ENCODE data around the gene C2orf15. TPM values are rescaled to one million over a fixed set of nuclear protein-coding genes. Genes with fewer than 3 reads are reported as not detected.
A peak's percentile ranks its signal among the peaks of the same experiment; 100 is the strongest.

The C2orf15 gene
- total RNA-seq, 1 donor from 2014 or later = 19.6 TPM

DNA sequence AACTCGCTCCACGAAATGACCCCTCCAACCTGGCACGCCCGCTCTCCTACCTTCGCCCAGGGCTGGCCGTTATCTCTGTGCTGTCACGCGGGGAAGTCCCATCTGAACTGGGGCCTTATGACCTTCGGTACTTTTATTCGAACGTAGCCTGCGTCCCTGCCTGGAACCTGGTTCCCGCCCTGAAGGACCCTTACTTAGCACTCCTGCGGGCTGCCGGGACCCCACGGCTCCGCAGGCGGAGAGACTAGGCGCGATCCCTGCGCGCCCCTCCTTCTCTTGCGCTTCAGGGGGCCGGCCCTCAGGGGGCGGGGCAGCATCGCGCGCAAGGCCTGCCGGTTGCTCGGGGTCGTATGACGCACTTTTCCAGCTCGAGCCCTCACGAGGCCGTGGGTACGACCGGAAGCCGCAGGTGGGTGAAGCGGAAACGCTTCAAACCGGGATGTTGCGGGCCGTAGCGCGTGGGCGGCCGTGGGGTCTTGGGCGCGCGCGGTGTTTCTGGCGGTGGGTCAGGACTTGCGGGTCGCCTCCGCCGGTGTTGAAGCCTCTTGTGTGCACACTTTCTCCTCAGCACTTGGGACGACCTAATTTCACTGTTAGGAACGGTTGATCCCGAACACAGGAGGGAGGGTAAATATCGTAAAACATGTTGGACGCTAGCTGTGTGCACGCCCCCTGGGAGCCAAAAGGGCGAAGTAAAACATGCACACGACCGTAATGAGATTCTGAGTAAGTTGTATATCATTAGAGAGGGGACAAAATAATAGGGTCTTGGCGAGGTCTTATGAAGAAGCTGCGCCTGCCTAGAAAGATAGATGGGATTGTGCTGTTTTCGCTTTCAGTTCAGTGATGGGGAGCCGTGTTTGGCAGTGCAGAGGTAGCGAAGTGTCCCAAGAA is 13.4 kb downstream of the C2orf15 start, which contains the start of the genes LIPT1 and TSGA10:
Gene LIPT1, plus strand, starts transcription at position 325 of the 894 bp plus-strand sequence. CDS start 6,991 bp downstream, outside the sequence.
Gene TSGA10, minus strand, starts transcription at position 300 of the 894 bp plus-strand sequence. CDS start 45,503 bp downstream, outside the sequence.
- H3K27me3 Mint-ChIP-seq = no peaks in the 10 kb centered on the region
- peak within 1 kb of the TSS; percentile 97 for H3K27ac Mint-ChIP-seq
- no peaks in the 10 kb centered on the region for H3K9me3 Mint-ChIP-seq (ENCODE audit: low read depth)
- H3K4me3 Mint-ChIP-seq (ENCODE audit: low read depth) = peak within 1 kb of the TSS; percentile 96
- peaks cover 20% of the 10 kb centered on the region for H3K4me1 Mint-ChIP-seq (ENCODE audit: low read depth)
- H3K36me3 Mint-ChIP-seq (ENCODE audit: insufficient read depth) = peaks cover 9% of the 10 kb centered on the region
- peak; percentile 49 for TF ChIP-seq CTCF (IDR thresholded peaks at IDR 0.05; ENCODE audit: unreplicated experiment)
- DNase-seq (ENCODE audit: low spot score, unreplicated experiment) = peak; percentile 74

GRCh38 chr2:99156891-99157290 is 15.4 kb downstream of the C2orf15 start:
- H3K4me3 Mint-ChIP-seq (ENCODE audit: low read depth) = peak overlapping the region; percentile 39

GRCh38 chr2:99158599-99158998 is 17.1 kb downstream of the C2orf15 start:
- TF ChIP-seq CTCF (IDR thresholded peaks at IDR 0.05; ENCODE audit: unreplicated experiment) = no peak
- no peaks in the 10 kb centered on the region for H3K27me3 Mint-ChIP-seq
- H3K4me1 Mint-ChIP-seq (ENCODE audit: low read depth) = peaks cover 20% of the 10 kb centered on the region
- H3K4me3 Mint-ChIP-seq (ENCODE audit: low read depth) = no peak overlapping the region
- H3K36me3 Mint-ChIP-seq (ENCODE audit: insufficient read depth) = peaks cover 6% of the 10 kb centered on the region
- no peak overlapping the region for H3K27ac Mint-ChIP-seq
- no peaks in the 10 kb centered on the region for H3K9me3 Mint-ChIP-seq (ENCODE audit: low read depth)
- DNase-seq (ENCODE audit: low spot score, unreplicated experiment) = no peak

More at GRCh38 chr2:99156891-99157290, 15.4 kb downstream of the C2orf15 start:
- Mint-ChIP-seq H3K27ac (no peak overlapping the region), H3K36me3 (ENCODE audit: insufficient read depth) (peaks cover 6% of the 10 kb centered on the region), H3K27me3 (no peaks in the 10 kb centered on the region), H3K9me3 (ENCODE audit: low read depth) (no peaks in the 10 kb centered on the region), H3K4me1 (ENCODE audit: low read depth) (peaks cover 20% of the 10 kb centered on the region)
- DNase-seq (ENCODE audit: low spot score, unreplicated experiment) = no peak
- no peak for TF ChIP-seq CTCF (IDR thresholded peaks at IDR 0.05; ENCODE audit: unreplicated experiment)

- Mint-ChIP-seq H3K4me1 (ENCODE audit: low read depth) (peaks cover 13% of the 10 kb centered on the region), H3K36me3 (ENCODE audit: insufficient read depth) (peaks cover 8% of the 10 kb centered on the region), H3K4me3 (ENCODE audit: low read depth) (no peak overlapping the region), H3K27me3 (no peaks in the 10 kb centered on the region), H3K9me3 (ENCODE audit: low read depth) (no peaks in the 10 kb centered on the region), H3K27ac (no peak overlapping the region)
- TF ChIP-seq CTCF (IDR thresholded peaks at IDR 0.05; ENCODE audit: unreplicated experiment) = no peak
- DNase-seq (ENCODE audit: low spot score, unreplicated experiment) = no peak
Observed at GRCh38 chr2:99159594-99159993, 18.1 kb downstream of the C2orf15 start.

DNA sequence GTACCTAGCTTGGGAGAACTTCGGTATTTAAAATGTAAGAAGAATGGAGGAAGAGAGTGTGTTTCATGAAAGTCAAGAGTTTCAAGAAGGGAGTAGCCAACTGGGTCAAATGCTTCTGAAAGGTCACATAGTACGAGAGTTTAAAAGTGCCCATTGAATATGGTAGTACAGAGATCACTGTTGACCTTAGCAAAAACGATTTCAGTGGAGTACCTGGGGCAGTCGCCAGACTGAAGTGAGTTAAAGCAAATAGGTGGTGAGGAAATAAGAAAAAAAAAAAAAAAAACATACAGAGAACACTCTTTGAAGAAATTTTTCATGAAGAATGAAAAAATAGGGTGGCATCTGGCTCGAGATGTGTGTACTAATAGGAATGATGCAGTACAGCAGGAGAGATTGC is 24.7 kb downstream of the C2orf15 start:
- DNase-seq (ENCODE audit: low spot score, unreplicated experiment) = no peak
- no peaks in the 10 kb centered on the region for H3K9me3 Mint-ChIP-seq (ENCODE audit: low read depth)
- no peak for TF ChIP-seq CTCF (IDR thresholded peaks at IDR 0.05; ENCODE audit: unreplicated experiment)
- H3K4me1 Mint-ChIP-seq (ENCODE audit: low read depth) = no peaks in the 10 kb centered on the region
- peaks cover 8% of the 10 kb centered on the region for H3K36me3 Mint-ChIP-seq (ENCODE audit: insufficient read depth)
- H3K4me3 Mint-ChIP-seq (ENCODE audit: low read depth) = no peak overlapping the region
- H3K27ac Mint-ChIP-seq = no peak overlapping the region
- H3K27me3 Mint-ChIP-seq = no peaks in the 10 kb centered on the region

Data from progenitor cell of endocrine pancreas (in vitro differentiated cells).